Effector memory CD4-positive, alpha-beta T cell (primary cell): ENCODE results near the gene IFNL3.
"Not testable (repeated sequence)": the region's sequence is repeated elsewhere in the genome, so short reads cannot be mapped to it uniquely, and the experiment has no call there.

ENCODE experiments used
- DNase-seq, 3 donors: peaks; one replicate each; pipeline ENCODE4 v3.0.0-alpha.2; 2020
- H3K27ac ChIP-seq: 2 replicates; pipeline ENCODE4 v1.7.0; 2013; ENCODE audit warnings: mild to moderate bottlenecking, low read length, moderate library complexity; ENCODE audit not compliant: insufficient read depth, poor library complexity, severe bottlenecking
- H3K27me3 ChIP-seq: replicated peaks from 2 replicates; pipeline ENCODE4 v1.7.0; 2013; ENCODE audit warnings: mild to moderate bottlenecking, low read length; ENCODE audit not compliant: insufficient read depth, control insufficient read depth, poor library complexity, severe bottlenecking
- H3K36me3 ChIP-seq: 2 replicates; pipeline ENCODE4 v1.7.0; 2013; ENCODE audit warnings: mild to moderate bottlenecking, low read length, moderate library complexity; ENCODE audit not compliant: control insufficient read depth, insufficient read depth
- H3K4me1 ChIP-seq: 2 replicates; pipeline ENCODE4 v1.7.0; 2013; ENCODE audit warnings: low read length, mild to moderate bottlenecking; ENCODE audit not compliant: control insufficient read depth, insufficient read depth, poor library complexity, severe bottlenecking
- H3K4me3 ChIP-seq: 2 replicates; pipeline ENCODE4 v1.7.0; 2013; ENCODE audit warnings: low read length, low read depth, mild to moderate bottlenecking; ENCODE audit not compliant: insufficient read depth, poor library complexity, severe bottlenecking
- H3K9me3 ChIP-seq: 2 replicates; pipeline ENCODE4 v1.7.0; 2013; ENCODE audit warnings: mild to moderate bottlenecking, low read length, moderate library complexity; ENCODE audit not compliant: control insufficient read depth

Gene IFNL3

GRCh38 chr19:39240421-39240820, 4.4 kb downstream of the IFNL3 start:
- H3K27ac ChIP-seq, result no peak overlapping the region
- no peaks in the 10 kb centered on the region for H3K9me3 ChIP-seq
- no peaks in the 10 kb centered on the region for H3K27me3 ChIP-seq
- no peak overlapping the region for H3K4me3 ChIP-seq
- H3K4me1 ChIP-seq, result peaks cover 5% of the 10 kb centered on the region
- DNase-seq, result no peak
- no peaks in the 10 kb centered on the region for H3K36me3 ChIP-seq

GRCh38 chr19:39238944-39239343, 5.9 kb downstream of the IFNL3 start:
- H3K9me3 ChIP-seq, result no peaks in the 10 kb centered on the region
- H3K27me3 ChIP-seq, result no peaks in the 10 kb centered on the region
- no peak overlapping the region for H3K4me3 ChIP-seq
- DNase-seq, result no peak
- H3K4me1 ChIP-seq, result peaks cover 5% of the 10 kb centered on the region
- H3K36me3 ChIP-seq, result no peaks in the 10 kb centered on the region
- no peak overlapping the region for H3K27ac ChIP-seq

- no peak overlapping the region for H3K27ac ChIP-seq
- H3K4me3 ChIP-seq, result peak overlapping the region; percentile 42
- no peaks in the 10 kb centered on the region for H3K36me3 ChIP-seq
- no peak for DNase-seq
- no peaks in the 10 kb centered on the region for H3K27me3 ChIP-seq
- H3K9me3 ChIP-seq, result no peaks in the 10 kb centered on the region
- peaks cover 5% of the 10 kb centered on the region for H3K4me1 ChIP-seq
These were observed 6.6 kb downstream of the IFNL3 start for GRCh38 chr19:39238209-39238608.

- Histone ChIP-seq H3K27me3 (no peaks in the 10 kb centered on the region), H3K9me3 (no peaks in the 10 kb centered on the region), H3K36me3 (no peaks in the 10 kb centered on the region), H3K4me1 (peaks cover 5% of the 10 kb centered on the region), H3K27ac (peak overlapping the region; percentile 31), H3K4me3 (peak overlapping the region; percentile 42)
- no peak for DNase-seq
These were observed 7.3 kb downstream of the IFNL3 start for GRCh38 chr19:39237200-39238184.

GRCh38 chr19:39236527-39236926, 8.3 kb downstream of the IFNL3 start:
- Histone ChIP-seq H3K27me3 (no peaks in the 10 kb centered on the region), H3K36me3 (no peaks in the 10 kb centered on the region), H3K4me1 (peaks cover 5% of the 10 kb centered on the region), H3K4me3 (no peak overlapping the region), H3K9me3 (no peaks in the 10 kb centered on the region), H3K27ac (no peak overlapping the region)
- no peak for DNase-seq

- Histone ChIP-seq H3K4me1 (no peaks in the 10 kb centered on the region), H3K36me3 (no peaks in the 10 kb centered on the region), H3K9me3 (no peaks in the 10 kb centered on the region), H3K27me3 (no peaks in the 10 kb centered on the region), H3K27ac (no peak overlapping the region), H3K4me3 (no peak overlapping the region)
- no peak for DNase-seq
These were observed 12.1 kb downstream of the IFNL3 start for GRCh38 chr19:39232708-39233107.

- Histone ChIP-seq H3K4me3 (no peak overlapping the region), H3K4me1 (no peaks in the 10 kb centered on the region), H3K27me3 (no peaks in the 10 kb centered on the region), H3K27ac (no peak overlapping the region), H3K36me3 (no peaks in the 10 kb centered on the region), H3K9me3 (no peaks in the 10 kb centered on the region)
- no peak for DNase-seq
These were observed 14.6 kb downstream of the IFNL3 start for GRCh38 chr19:39230096-39230764.

GRCh38 chr19:39224910-39225309, 19.9 kb downstream of the IFNL3 start:
- H3K9me3 ChIP-seq, result no peaks in the 10 kb centered on the region
- no peaks in the 10 kb centered on the region for H3K36me3 ChIP-seq
- H3K4me3 ChIP-seq, result no peak overlapping the region
- no peak for DNase-seq
- peaks cover 8% of the 10 kb centered on the region for H3K27me3 ChIP-seq
- H3K27ac ChIP-seq, result no peak overlapping the region
- H3K4me1 ChIP-seq, result no peaks in the 10 kb centered on the region

GRCh38 chr19:39223703-39224279, 21.0 kb downstream of the IFNL3 start:
- Histone ChIP-seq H3K36me3 (no peaks in the 10 kb centered on the region), H3K9me3 (no peaks in the 10 kb centered on the region), H3K27ac (no peak overlapping the region), H3K4me1 (no peaks in the 10 kb centered on the region), H3K4me3 (no peak overlapping the region), H3K27me3 (peaks cover 8% of the 10 kb centered on the region)
- DNase-seq, result no peak

GRCh38 chr19:39219108-39219507, 25.7 kb downstream of the IFNL3 start:
- DNase-seq, H3K27me3 ChIP-seq, H3K4me3 ChIP-seq, H3K9me3 ChIP-seq, H3K4me1 ChIP-seq, H3K27ac ChIP-seq, H3K36me3 ChIP-seq: not testable (repeated sequence)
